Activated T-cell treated with anti-CD3 and anti-CD28 coated beads for 1 hour (primary cell): ENCODE results near the gene EXOC1.

Experiments used
- DNase-seq: peaks from one replicate; pipeline ENCODE4 v3.0.0-alpha.2; 2020; ENCODE audit warnings: low read depth

The EXOC1 gene

GRCh38 chr4:55949482-55949802, 96.0 kb downstream of the EXOC1 start:
- DNase-seq: no peak

- no peak for DNase-seq
Measured at GRCh38 chr4:55951191-55951922, 97.9 kb downstream of the EXOC1 start.
